Measurements from ENCODE around the gene XRCC4. TPM values are rescaled to one million over a fixed set of nuclear protein-coding genes. Genes with fewer than 3 reads are reported as not detected.

Gene XRCC4
- total and polyA plus RNA-seq, 2 of the 8 experiments (the other 6 are each of a cell fraction or from before 2014, with no cell fraction given), result 3.0 to 8.3 TPM

DNA sequence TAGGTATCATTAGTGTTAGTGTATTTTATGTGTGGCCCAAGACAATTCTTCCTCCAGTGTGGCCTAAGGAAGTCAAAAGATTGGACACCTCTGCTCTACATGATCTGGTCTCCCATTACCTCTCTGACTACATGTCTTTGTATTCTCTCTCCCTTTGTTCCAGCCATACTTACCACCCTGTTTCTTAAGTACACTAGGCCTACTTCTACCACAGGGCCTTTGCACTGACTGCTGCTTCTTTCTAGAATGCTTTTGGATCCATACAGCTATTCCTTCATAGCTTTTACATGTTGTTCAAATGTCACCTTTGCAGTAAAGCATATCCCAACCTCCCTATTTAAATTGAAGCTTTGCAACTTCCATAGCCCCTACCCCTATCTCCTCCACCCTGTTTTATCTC lies 5.4 kb downstream of the XRCC4 start:
- FAIRE-seq (no peak), DNase-seq (ENCODE audit: low read depth in 1 of 2, low spot score in 2 of 2) (no peak)
- no peaks in the 10 kb centered on the region for H3K27me3 ChIP-seq (replicated peaks in 1 of 4; ENCODE audit: control insufficient read depth in 3 of 4, extremely low read depth in 1 of 4, insufficient read depth in 3 of 4, low read length in 3 of 4)
- ChIA-PET POLR2A (ENCODE audit: partially characterized antibody) (interaction anchor here (0.9 kb wide), 1 partner anchor 9 kb away, joined by 3 read pairs; no protein-coding TSS in a partner anchor), CTCF (ENCODE audit: partially characterized antibody) (no interaction called here)
- no peak overlapping the region for H3K14ac ChIP-seq (ENCODE audit: insufficient read length)
- H4K91ac ChIP-seq (replicated peaks; ENCODE audit: insufficient read length, low read length), result no peak overlapping the region
- no peak overlapping the region for H3K18ac ChIP-seq (ENCODE audit: extremely low read depth, low read length)
- H2BK120ac ChIP-seq (replicated peaks; ENCODE audit: low read depth, low read length), result no peak overlapping the region
- H3K79me1 ChIP-seq (ENCODE audit: low read depth, low read length), result no peaks in the 10 kb centered on the region
- H3K4ac ChIP-seq (replicated peaks; ENCODE audit: insufficient read length, low read depth, low read length), result no peak overlapping the region
- no peak overlapping the region for H2AK5ac ChIP-seq (ENCODE audit: low read depth, low read length)
- H3K36me3 ChIP-seq (ENCODE audit: control insufficient read depth in 2 of 4, insufficient read depth in 4 of 4, low read length in 3 of 4), result no peaks in the 10 kb centered on the region
- no peaks in the 10 kb centered on the region for H4K20me1 ChIP-seq (replicated peaks in 1 of 2; ENCODE audit: control insufficient read depth in 1 of 2, insufficient read depth in 2 of 2, low read length in 2 of 2)
- no peak overlapping the region for H2BK15ac ChIP-seq (ENCODE audit: low read length)
- no peak overlapping the region for H2BK5ac ChIP-seq (ENCODE audit: low read depth, low read length)
- H3K9me3 ChIP-seq (ENCODE audit: insufficient read depth in 2 of 2, low read depth in 1 of 2, low read length in 1 of 2), result no peaks in the 10 kb centered on the region
- no peak overlapping the region for H3K4me3 ChIP-seq (ENCODE audit: extremely low read depth in 1 of 4, insufficient read depth in 2 of 4, low read depth in 3 of 4, low read length in 4 of 4)
- H3K79me2 ChIP-seq (ENCODE audit: control insufficient read depth in 1 of 2, insufficient read depth in 2 of 2, low read length in 2 of 2), result peaks cover 0 to 15% of the 10 kb centered on the region in 2 experiments; a peak in 2 of 4 replicates
- H3K4me2 ChIP-seq (ENCODE audit: insufficient read depth in 1 of 2, low read depth in 2 of 2, low read length in 2 of 2), result no peak overlapping the region
- H3K23ac ChIP-seq (ENCODE audit: insufficient read length), result no peak overlapping the region
- H4K8ac ChIP-seq (ENCODE audit: extremely low read depth, insufficient read depth, low read length), result no peak overlapping the region
- H2BK20ac ChIP-seq (ENCODE audit: low read length), result no peak overlapping the region
- H3K9ac ChIP-seq (replicated peaks in 1 of 4; ENCODE audit: extremely low read depth in 1 of 4, low read depth in 3 of 4, low read length in 3 of 4), result no peak overlapping the region
- H2AFZ ChIP-seq (ENCODE audit: low read length), result no peak overlapping the region
- peaks cover 3% of the 10 kb centered on the region; the same call in 1 of the 2 replicates for H3K23me2 ChIP-seq (ENCODE audit: low read depth, low read length)
- no peak overlapping the region for H4K5ac ChIP-seq (ENCODE audit: insufficient read length, low read depth, low read length)
- no peak overlapping the region for H3K56ac ChIP-seq (replicated peaks; ENCODE audit: insufficient read length, low read depth, low read length)
- H2BK12ac ChIP-seq (ENCODE audit: low read depth, low read length), result no peak overlapping the region
- no peaks in the 10 kb centered on the region for H3K4me1 ChIP-seq (replicated peaks in 1 of 4; ENCODE audit: control insufficient read depth in 3 of 4, insufficient read depth in 4 of 4, low read length in 3 of 4)
- no peak overlapping the region for H3K27ac ChIP-seq (ENCODE audit: low read depth, low read length)
- no peak for TF ChIP-seq TAF1 (IDR thresholded peaks at IDR 0.05; ENCODE audit: low read depth, low read length)
- TF ChIP-seq, protein P1, sequence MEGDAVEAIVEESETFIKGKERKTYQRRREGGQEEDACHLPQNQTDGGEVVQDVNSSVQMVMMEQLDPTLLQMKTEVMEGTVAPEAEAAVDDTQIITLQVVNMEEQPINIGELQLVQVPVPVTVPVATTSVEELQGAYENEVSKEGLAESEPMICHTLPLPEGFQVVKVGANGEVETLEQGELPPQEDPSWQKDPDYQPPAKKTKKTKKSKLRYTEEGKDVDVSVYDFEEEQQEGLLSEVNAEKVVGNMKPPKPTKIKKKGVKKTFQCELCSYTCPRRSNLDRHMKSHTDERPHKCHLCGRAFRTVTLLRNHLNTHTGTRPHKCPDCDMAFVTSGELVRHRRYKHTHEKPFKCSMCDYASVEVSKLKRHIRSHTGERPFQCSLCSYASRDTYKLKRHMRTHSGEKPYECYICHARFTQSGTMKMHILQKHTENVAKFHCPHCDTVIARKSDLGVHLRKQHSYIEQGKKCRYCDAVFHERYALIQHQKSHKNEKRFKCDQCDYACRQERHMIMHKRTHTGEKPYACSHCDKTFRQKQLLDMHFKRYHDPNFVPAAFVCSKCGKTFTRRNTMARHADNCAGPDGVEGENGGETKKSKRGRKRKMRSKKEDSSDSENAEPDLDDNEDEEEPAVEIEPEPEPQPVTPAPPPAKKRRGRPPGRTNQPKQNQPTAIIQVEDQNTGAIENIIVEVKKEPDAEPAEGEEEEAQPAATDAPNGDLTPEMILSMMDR (IDR thresholded peaks at IDR 0.05; ENCODE audit: control extremely low read depth in 1 of 3, insufficient read depth in 1 of 3, low read depth in 1 of 3, low read length in 3 of 3), result no peak
- TF ChIP-seq EP300 (IDR thresholded peaks at IDR 0.05; ENCODE audit: borderline replicate concordance in 1 of 2, low read depth in 2 of 2, low read length in 2 of 2), result no peak
- no peak for TF ChIP-seq CHD2 (IDR thresholded peaks at IDR 0.05; ENCODE audit: low read length)
- TF ChIP-seq RNF2 (IDR thresholded peaks at IDR 0.05; ENCODE audit: borderline replicate concordance, low read depth, low read length, missing control alignments, poor library complexity, severe bottlenecking), result no peak
- TF ChIP-seq POLR2AphosphoS5 (IDR thresholded peaks at IDR 0.05; ENCODE audit: low read depth, low read length), result no peak
- TF ChIP-seq, protein P2, sequence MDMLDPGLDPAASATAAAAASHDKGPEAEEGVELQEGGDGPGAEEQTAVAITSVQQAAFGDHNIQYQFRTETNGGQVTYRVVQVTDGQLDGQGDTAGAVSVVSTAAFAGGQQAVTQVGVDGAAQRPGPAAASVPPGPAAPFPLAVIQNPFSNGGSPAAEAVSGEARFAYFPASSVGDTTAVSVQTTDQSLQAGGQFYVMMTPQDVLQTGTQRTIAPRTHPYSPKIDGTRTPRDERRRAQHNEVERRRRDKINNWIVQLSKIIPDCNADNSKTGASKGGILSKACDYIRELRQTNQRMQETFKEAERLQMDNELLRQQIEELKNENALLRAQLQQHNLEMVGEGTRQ (IDR thresholded peaks at IDR 0.05; ENCODE audit: low read length), result no peak
- no peak for TF ChIP-seq BACH1 (IDR thresholded peaks at IDR 0.05; ENCODE audit: low read length)
- TF ChIP-seq SAP30 (IDR thresholded peaks at IDR 0.05; ENCODE audit: insufficient read depth, insufficient replicate concordance, low read length), result no peak
- no peak for TF ChIP-seq RXRA (IDR thresholded peaks at IDR 0.05; ENCODE audit: insufficient read depth, low read depth, low read length)
